Mesothelial cell of epicardium (in vitro differentiated cells): ENCODE results near the gene CPLX1. TPM values are rescaled to one million over a fixed set of nuclear protein-coding genes. Genes with fewer than 3 reads are reported as not detected.

Experiments
- DNase-seq, 2 experiments: peaks; one replicate each; pipeline ENCODE4 v3.0.0; 2021; ENCODE audit warnings: low spot score in 2 of 2; ENCODE audit not compliant: unreplicated experiment in 2 of 2
- H3K27ac Mint-ChIP-seq: 2 replicates; pipeline ENCODE4 v1.8.0; 2021; ENCODE audit warnings: mixed read lengths
- H3K27me3 Mint-ChIP-seq: 2 replicates; pipeline ENCODE4 v1.8.0; 2021; ENCODE audit warnings: low read depth, mixed read lengths
- H3K36me3 Mint-ChIP-seq: 2 replicates; pipeline ENCODE4 v1.8.0; 2021; ENCODE audit warnings: mixed read lengths
- H3K4me1 Mint-ChIP-seq: 2 replicates; pipeline ENCODE4 v1.8.0; 2021; ENCODE audit warnings: mixed read lengths
- H3K4me3 Mint-ChIP-seq: 2 replicates; pipeline ENCODE4 v1.8.0; 2021; ENCODE audit warnings: mild to moderate bottlenecking, moderate library complexity, mixed read lengths
- H3K9me3 Mint-ChIP-seq: 2 replicates; pipeline ENCODE4 v1.8.0; 2021; ENCODE audit warnings: mixed read lengths
- total RNA-seq: library from RNA; stranded (reverse); gene quantifications from 3 replicates; pipeline ENCODE4 v1.2.1, GENCODE V29; 2021
- TF ChIP-seq, protein P1 (sequence below): fragments of 200-600 bp; sonication (generic); IDR thresholded peaks from one replicate; pipeline ENCODE4 v1.5.0; 2021; ENCODE audit warnings: antibody characterized with exemption; ENCODE audit not compliant: unreplicated experiment

Gene CPLX1
- total RNA-seq, 1 donor from 2014 or later: 4.6 TPM

DNA sequence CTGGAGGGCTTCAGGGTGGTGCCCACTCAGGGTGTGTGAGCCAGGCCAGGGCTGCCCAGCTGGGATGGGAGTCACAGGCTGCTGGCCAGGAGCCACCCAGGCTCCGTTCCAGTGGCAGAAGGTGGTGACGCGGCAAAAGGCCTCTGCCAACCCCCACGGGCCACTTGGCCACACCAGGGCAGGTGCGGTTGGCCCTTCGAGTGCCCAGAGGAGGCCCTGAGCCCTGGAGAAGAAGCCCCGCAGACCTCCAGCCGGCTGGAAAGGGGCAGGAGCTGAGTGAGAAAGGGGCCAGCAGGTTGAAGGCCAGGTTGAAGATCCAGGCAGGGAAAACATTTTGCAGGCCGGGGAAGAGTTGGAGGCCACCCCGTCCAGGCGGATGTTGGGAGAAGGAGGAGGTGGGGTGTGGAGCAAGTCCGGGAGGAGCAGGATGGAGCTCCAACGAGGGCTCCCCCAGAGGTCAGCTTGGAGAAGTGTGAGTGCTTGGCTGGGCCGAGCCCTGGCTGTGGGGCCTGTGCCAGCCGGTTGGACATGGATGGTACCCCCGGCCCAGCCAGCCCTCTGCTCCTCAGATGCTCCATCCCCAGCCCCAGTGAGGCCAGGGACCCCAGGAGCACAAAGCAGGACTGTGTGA is 2.8 kb upstream of the CPLX1 start:
- Mint-ChIP-seq H3K27me3 (peaks cover 62% of the 10 kb centered on the region), H3K9me3 (no peaks in the 10 kb centered on the region), H3K4me3 (no peak overlapping the region), H3K27ac (no peak overlapping the region), H3K36me3 (no peaks in the 10 kb centered on the region), H3K4me1 (peaks cover 6% of the 10 kb centered on the region)
- no peak for DNase-seq
- TF ChIP-seq, protein P1, sequence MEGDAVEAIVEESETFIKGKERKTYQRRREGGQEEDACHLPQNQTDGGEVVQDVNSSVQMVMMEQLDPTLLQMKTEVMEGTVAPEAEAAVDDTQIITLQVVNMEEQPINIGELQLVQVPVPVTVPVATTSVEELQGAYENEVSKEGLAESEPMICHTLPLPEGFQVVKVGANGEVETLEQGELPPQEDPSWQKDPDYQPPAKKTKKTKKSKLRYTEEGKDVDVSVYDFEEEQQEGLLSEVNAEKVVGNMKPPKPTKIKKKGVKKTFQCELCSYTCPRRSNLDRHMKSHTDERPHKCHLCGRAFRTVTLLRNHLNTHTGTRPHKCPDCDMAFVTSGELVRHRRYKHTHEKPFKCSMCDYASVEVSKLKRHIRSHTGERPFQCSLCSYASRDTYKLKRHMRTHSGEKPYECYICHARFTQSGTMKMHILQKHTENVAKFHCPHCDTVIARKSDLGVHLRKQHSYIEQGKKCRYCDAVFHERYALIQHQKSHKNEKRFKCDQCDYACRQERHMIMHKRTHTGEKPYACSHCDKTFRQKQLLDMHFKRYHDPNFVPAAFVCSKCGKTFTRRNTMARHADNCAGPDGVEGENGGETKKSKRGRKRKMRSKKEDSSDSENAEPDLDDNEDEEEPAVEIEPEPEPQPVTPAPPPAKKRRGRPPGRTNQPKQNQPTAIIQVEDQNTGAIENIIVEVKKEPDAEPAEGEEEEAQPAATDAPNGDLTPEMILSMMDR: no peak

DNA sequence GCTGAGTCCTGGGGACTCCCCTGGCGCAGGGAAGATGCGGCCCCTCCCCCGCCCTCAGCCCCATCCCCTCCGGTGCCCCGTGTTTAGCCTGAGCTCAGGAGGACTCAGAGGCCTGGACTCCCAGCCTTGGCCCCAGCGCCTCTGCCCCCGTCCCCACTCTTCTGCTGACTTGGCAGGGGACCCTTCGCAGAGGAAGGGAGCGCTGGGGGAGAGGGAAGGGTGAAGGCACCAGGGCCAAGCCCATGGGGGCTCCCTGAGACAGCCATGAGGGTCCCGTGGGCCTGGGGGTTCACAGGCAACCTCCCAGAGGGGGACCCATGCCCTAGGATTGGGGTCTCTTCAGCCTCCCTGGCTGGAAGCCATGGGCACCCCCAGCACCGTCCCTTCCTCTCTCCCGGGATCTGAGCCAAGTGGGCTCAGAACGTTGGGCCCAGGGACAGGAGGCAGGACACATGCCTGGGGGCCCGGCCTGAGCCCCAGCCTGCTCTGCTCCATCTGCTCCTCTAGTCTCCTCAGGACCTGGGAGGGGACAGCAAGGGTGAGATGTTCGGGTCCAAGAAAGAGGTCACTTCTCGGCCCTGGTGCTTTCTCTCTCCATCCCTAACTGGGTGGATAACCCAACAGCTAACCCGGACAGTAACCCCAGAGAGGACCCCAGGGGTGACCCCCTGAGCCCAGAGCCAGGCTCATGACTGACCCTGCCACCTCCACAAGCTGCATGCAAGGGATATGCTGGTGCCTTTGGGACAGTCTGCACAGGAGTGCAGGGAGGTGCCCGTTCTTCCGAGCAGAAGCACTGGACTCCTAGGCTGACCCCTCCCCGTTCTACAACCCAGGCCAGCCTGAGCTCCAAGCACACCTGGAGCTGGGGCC is 1.5 kb upstream of the CPLX1 start:
- Mint-ChIP-seq H3K9me3 (no peaks in the 10 kb centered on the region), H3K4me3 (peak overlapping the region; percentile 39), H3K27ac (no peak overlapping the region), H3K27me3 (peaks cover 71% of the 10 kb centered on the region), H3K36me3 (no peaks in the 10 kb centered on the region), H3K4me1 (peaks cover 6% of the 10 kb centered on the region)
- TF ChIP-seq, protein P1: no peak
- no peak for DNase-seq

DNA sequence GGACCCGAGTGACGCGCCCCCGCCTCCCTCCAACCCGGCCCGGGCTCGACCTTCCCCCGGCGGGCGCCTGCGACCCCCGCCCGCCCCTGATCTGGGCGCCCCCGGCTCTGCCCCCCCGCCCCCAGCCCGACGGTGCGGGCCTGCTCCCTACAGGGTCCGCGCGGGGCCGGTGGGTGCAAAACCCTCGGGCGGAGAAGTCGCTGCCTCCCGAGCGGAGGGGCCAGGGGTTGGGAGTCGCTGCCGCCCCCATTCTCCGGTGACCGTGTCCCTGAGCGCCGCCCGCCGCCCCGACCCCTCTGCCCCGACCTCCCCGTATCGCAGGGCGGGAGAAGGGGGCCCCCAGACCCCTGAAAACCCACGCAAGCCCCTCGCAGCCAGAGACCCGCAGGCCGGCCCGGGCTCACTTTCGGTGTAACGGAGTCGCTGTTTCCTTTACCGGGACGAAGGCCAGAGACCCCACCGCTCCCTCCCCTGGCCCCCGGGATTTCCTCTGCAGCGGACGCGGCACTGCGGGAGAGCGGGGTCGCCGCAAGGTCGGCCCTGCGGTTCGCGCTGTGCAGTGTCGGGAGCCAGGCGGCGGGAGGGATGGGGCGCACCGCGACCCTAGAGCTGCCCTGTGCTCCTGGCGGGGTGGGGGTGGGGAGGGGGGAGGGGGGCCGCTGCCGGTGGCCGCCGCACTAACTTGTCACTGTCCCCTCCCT is 729 bp upstream of the CPLX1 start:
- no peak overlapping the region for H3K27ac Mint-ChIP-seq
- H3K36me3 Mint-ChIP-seq: no peaks in the 10 kb centered on the region
- H3K27me3 Mint-ChIP-seq: peaks cover 79% of the 10 kb centered on the region
- TF ChIP-seq, protein P1: no peak
- no peak for DNase-seq
- peaks cover 6% of the 10 kb centered on the region for H3K4me1 Mint-ChIP-seq
- H3K9me3 Mint-ChIP-seq: no peaks in the 10 kb centered on the region
- H3K4me3 Mint-ChIP-seq: peak overlapping the region; percentile 56

DNA sequence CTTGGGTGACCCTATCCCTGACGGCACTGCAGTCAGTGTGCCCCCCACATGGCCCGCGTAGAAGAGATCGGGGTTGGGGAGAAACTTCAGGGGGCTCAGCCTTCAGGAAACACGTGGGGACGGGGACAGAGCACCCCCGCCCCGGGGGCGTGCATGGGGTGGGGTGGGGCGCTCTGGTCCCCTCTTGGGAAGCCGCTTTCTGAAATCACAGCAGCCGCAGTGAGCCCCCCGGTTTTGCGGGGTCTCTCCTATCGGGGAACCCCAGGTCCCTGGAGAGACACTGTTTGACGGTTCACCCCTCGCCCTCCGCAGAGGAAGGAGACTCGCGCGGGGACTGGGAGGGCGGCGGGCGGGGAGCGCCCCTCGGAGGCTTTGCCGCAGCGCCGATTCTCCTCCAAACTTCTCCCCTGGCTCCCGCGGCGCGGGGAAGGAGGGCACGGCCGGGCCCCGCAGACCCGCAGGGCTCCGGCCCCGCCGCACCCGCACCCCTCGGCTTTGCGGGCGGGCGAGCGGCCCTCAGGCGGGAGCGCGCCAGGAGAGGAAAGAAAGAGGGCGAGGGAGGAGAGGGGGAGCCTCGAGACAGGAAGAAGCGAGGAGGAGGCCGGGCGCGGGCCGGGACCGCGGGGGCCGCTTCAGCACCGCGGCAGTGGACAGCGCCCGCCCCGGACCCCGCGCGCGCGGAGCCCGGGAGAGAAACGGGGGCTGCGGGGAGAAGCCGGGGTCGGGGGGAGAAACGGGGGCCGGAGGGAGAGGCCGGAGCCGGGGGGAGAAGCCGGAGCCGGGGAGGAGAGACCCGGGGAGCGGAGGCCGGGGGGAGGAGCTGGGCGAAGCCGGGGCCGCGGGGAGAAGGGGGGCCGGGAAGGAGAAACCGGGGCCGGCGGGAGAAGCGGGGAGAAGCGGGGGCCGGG is 612 bp downstream of the CPLX1 start:
- Mint-ChIP-seq H3K4me1 (peaks cover 6% of the 10 kb centered on the region), H3K36me3 (no peaks in the 10 kb centered on the region), H3K27ac (no peak overlapping the region), H3K27me3 (peaks cover 83% of the 10 kb centered on the region), H3K4me3 (peak overlapping the region; percentile 49), H3K9me3 (no peaks in the 10 kb centered on the region)
- TF ChIP-seq, protein P1: no peak
- DNase-seq: peak in 1 of 2 experiments; percentile 73

DNA sequence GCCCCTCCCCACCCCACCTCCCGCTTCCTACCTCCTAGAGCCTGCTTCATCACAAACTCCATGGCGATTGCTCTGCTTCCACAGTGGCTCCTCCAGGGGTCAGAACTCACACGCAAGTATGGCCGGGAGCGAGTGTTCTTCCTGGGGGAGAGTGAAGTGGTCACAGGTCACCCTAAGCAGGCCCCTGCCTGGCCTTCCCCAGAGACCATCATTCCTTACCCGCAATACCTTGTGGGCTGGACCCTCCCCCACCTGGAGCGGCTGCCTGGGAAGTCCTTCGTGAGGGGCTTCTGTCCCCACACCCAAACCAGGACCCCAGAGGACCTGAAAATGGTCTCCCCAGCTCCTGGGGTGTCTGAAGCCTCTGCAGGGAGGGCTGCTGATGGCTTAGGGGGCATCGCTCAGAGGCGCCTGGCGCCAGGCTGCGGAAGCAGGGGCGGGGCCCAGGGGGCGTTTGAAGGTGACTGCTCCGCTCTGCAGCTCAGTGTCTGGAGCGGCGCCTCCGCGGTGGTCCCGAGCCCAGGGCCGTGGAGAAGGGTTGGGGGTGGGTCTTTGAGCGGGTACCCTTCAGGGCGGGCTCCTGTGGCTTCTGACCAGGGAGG is 1.4 kb downstream of the CPLX1 start:
- Mint-ChIP-seq H3K4me1 (peaks cover 6% of the 10 kb centered on the region), H3K27ac (no peak overlapping the region), H3K36me3 (no peaks in the 10 kb centered on the region), H3K27me3 (peaks cover 85% of the 10 kb centered on the region), H3K9me3 (no peaks in the 10 kb centered on the region), H3K4me3 (peak overlapping the region; percentile 49)
- DNase-seq: no peak
- TF ChIP-seq, protein P1: no peak
